SU-DHL-6 (cell line): ENCODE results near the gene SRXN1.

ENCODE experiments used
- H2AFZ ChIP-seq: fragments of 200-600 bp; sonication (generic); 2 replicates; pipeline ENCODE4 v1.6.1; 2014; ENCODE audit warnings: low read depth, mild to moderate bottlenecking, moderate library complexity, mixed read lengths, antibody characterized with exemption, low read length; ENCODE audit not compliant: severe bottlenecking
- H3F3A ChIP-seq: fragments of 200-600 bp; shearing (Covaris generic); 2 replicates; pipeline ENCODE4 v1.6.0; 2016; ENCODE audit warnings: antibody characterized with exemption, mild to moderate bottlenecking; ENCODE audit not compliant: insufficient read depth
- H3K27ac ChIP-seq: fragments of 200-600 bp; sonication (generic); 2 replicates; pipeline ENCODE4 v1.5.1; 2016; ENCODE audit warnings: low read depth, mild to moderate bottlenecking, low read length, moderate library complexity, mixed read lengths
- H3K27me3 ChIP-seq: fragments of 200-600 bp; sonication (generic), shearing (Covaris generic); 2 replicates; pipeline ENCODE4 v1.6.0; 2014; ENCODE audit warnings: mild to moderate bottlenecking, low read length
- H3K36me3 ChIP-seq: fragments of 200-600 bp; sonication (generic); 2 replicates; pipeline ENCODE4 v1.6.1; 2014; ENCODE audit warnings: mild to moderate bottlenecking, low read length, mixed read lengths
- H3K4me2 ChIP-seq: fragments of 300-600, 200-600 bp; shearing (Covaris generic), sonication (generic); 2 replicates; pipeline ENCODE4 v1.6.0; 2014; ENCODE audit warnings: low read length, low read depth, mild to moderate bottlenecking; ENCODE audit not compliant: poor library complexity, severe bottlenecking
- H3K4me3 ChIP-seq: fragments of 200-600 bp; sonication (generic); 2 replicates; pipeline ENCODE4 v1.5.1; 2014; ENCODE audit warnings: antibody characterized with exemption, low read length, mild to moderate bottlenecking, mixed read lengths; ENCODE audit not compliant: insufficient read depth, poor library complexity, severe bottlenecking
- H3K79me2 ChIP-seq: fragments of 200-600 bp; sonication (generic); 2 replicates; pipeline ENCODE4 v1.6.1; 2014; ENCODE audit warnings: mild to moderate bottlenecking, low read length, moderate library complexity; ENCODE audit not compliant: insufficient read depth
- H3K9ac ChIP-seq: fragments of 200-600 bp; sonication (generic); 2 replicates; pipeline ENCODE4 v1.7.0; 2014; ENCODE audit warnings: mild to moderate bottlenecking, low read length
- H3K9me2 ChIP-seq: fragments of 200-600 bp; sonication (generic); replicated peaks from 2 replicates; pipeline ENCODE4 v1.6.1; 2014; ENCODE audit warnings: low read length; ENCODE audit not compliant: insufficient read depth
- H3K9me3 ChIP-seq: fragments of 200-600 bp; sonication (generic); 2 replicates; pipeline ENCODE4 v1.6.1; 2014; ENCODE audit warnings: low read length, mixed read lengths; ENCODE audit not compliant: insufficient read depth
- H4K20me1 ChIP-seq: fragments of 200-600 bp; sonication (generic); 2 replicates; pipeline ENCODE4 v1.6.1; 2014; ENCODE audit warnings: low read depth, mild to moderate bottlenecking, antibody characterized with exemption, low read length, moderate library complexity, mixed read lengths
- EZH2phosphoT487 ChIP-seq: fragments of 200-600 bp; sonication (generic), shearing (Covaris generic); conservative IDR thresholded peaks from 2 replicates; pipeline ENCODE4 v1.6.1; 2018; ENCODE audit warnings: mild to moderate bottlenecking, antibody characterized with exemption, low read length, moderate library complexity, mixed read lengths
- TF ChIP-seq, protein P1 (sequence below): fragments of 200-600 bp; sonication (generic); IDR thresholded peaks from one replicate; pipeline ENCODE4 v1.5.1; 2017; ENCODE audit warnings: antibody characterized with exemption, mild to moderate bottlenecking, low read length, moderate library complexity; ENCODE audit not compliant: insufficient read depth, poor library complexity, severe bottlenecking

The SRXN1 gene

DNA sequence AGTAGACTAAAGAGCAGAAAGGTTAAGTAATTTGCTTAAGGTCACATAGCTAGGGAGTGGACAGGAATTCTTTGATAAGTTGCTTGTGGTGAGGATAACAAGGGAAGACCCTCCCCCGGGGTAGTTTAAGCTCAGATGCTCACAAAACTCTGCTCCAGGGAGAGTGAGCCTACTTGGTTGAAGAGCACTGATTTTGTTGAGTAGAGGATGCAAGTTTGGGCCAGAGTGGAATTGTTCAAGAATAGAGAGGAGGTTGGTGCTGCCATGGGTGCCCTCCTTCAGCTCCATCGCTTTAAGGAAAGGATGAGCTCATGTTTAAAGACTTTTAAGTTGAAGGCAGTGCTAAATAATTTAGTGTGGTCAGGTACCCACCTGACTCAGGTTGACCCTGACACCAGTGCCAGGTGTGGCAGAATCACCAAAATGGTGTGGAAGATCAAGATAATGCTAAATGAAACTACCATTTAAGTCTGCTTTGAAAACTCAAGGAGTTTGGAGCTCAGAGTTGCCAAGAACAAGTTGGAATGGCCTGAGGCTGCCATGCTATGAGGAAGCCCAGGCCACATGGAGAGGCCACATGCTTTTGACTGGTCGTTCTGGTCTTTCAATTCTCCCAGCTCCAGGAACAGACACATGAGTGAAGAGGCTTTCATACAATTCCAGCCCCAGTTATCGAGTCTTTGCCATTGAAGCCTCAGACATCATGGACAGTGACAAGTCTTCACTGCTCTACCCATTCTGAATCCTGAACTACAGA lies 34.9 kb downstream of the SRXN1 start:
- Histone ChIP-seq H3K27ac (no peak overlapping the region), H3K9me2 (no peaks in the 10 kb centered on the region), H3K79me2 (no peaks in the 10 kb centered on the region), H3K9me3 (no peaks in the 10 kb centered on the region), H3K9ac (no peak overlapping the region), H3K4me2 (no peak overlapping the region), H3K27me3 (no peaks in the 10 kb centered on the region), H2AFZ (no peak overlapping the region), H3K36me3 (no peaks in the 10 kb centered on the region), H3F3A (no peaks in the 10 kb centered on the region), H3K4me3 (no peak overlapping the region), H4K20me1 (no peaks in the 10 kb centered on the region)
- no peak for TF ChIP-seq EZH2phosphoT487
- TF ChIP-seq, protein P1, sequence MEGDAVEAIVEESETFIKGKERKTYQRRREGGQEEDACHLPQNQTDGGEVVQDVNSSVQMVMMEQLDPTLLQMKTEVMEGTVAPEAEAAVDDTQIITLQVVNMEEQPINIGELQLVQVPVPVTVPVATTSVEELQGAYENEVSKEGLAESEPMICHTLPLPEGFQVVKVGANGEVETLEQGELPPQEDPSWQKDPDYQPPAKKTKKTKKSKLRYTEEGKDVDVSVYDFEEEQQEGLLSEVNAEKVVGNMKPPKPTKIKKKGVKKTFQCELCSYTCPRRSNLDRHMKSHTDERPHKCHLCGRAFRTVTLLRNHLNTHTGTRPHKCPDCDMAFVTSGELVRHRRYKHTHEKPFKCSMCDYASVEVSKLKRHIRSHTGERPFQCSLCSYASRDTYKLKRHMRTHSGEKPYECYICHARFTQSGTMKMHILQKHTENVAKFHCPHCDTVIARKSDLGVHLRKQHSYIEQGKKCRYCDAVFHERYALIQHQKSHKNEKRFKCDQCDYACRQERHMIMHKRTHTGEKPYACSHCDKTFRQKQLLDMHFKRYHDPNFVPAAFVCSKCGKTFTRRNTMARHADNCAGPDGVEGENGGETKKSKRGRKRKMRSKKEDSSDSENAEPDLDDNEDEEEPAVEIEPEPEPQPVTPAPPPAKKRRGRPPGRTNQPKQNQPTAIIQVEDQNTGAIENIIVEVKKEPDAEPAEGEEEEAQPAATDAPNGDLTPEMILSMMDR: no peak

DNA sequence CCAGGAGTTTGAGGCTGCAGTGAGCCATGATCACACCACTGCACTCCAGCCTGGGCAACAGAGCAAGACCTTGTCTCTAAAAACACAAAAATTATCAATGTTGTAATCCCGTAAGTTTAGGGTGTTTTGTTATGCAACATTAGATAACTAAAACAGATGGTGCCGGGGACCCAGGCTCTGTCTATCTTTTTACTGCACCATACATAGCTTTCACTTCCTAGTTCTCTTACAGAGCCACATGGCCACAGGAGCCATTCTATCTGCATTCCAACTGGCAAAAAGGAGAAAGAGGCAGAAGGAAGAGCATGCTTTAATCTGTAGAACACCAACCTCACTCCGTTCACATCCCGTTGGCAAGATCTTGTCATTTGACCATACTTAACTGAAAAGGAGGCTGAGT lies 37.5 kb downstream of the SRXN1 start:
- TF ChIP-seq, protein P1: no peak
- no peak for TF ChIP-seq EZH2phosphoT487
- Histone ChIP-seq H3K27ac (no peak overlapping the region), H3K4me2 (no peak overlapping the region), H3K27me3 (no peaks in the 10 kb centered on the region), H3K9ac (no peak overlapping the region), H3K9me2 (no peaks in the 10 kb centered on the region), H4K20me1 (no peaks in the 10 kb centered on the region), H3K9me3 (no peaks in the 10 kb centered on the region), H3K4me3 (no peak overlapping the region), H3K79me2 (no peaks in the 10 kb centered on the region), H2AFZ (no peak overlapping the region), H3K36me3 (no peaks in the 10 kb centered on the region), H3F3A (no peaks in the 10 kb centered on the region)

DNA sequence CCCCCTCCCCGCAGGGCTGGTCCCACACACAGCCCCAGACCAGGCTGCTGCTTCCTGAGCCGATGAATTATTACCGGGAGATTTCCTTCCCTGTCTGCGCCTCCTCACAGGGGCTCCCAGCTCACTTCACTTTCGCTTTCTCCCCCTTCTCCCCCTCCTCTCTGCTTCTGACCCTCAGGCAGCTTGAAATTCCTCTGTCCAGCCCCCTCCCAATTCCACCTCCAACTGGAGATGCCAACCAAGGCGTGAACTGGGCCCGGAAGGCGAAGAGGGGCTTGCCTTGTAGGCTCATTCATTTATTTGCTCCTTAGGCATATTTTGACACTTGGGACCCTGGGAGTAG lies 41.2 kb downstream of the SRXN1 start:
- no peak overlapping the region for H3K27ac ChIP-seq
- H4K20me1 ChIP-seq: no peaks in the 10 kb centered on the region
- no peak overlapping the region for H2AFZ ChIP-seq
- H3F3A ChIP-seq: no peaks in the 10 kb centered on the region
- no peak overlapping the region for H3K9ac ChIP-seq
- no peak overlapping the region for H3K4me2 ChIP-seq
- no peak overlapping the region for H3K4me3 ChIP-seq
- H3K79me2 ChIP-seq: no peaks in the 10 kb centered on the region
- no peaks in the 10 kb centered on the region for H3K9me2 ChIP-seq
- no peaks in the 10 kb centered on the region for H3K36me3 ChIP-seq
- TF ChIP-seq EZH2phosphoT487: no peak
- TF ChIP-seq, protein P1: no peak
- H3K9me3 ChIP-seq: no peaks in the 10 kb centered on the region
- no peaks in the 10 kb centered on the region for H3K27me3 ChIP-seq
